SIG-M5 treated with dmso at 0.1 percent for 504 hours (cell line): ENCODE data around the gene NLGN1.

Experiments
- DNase-seq: peaks from one replicate; lab custom pipeline; 2025; ENCODE audit not compliant: unreplicated experiment; lab: John Stamatoyannopoulos, UW

Gene NLGN1

DNA sequence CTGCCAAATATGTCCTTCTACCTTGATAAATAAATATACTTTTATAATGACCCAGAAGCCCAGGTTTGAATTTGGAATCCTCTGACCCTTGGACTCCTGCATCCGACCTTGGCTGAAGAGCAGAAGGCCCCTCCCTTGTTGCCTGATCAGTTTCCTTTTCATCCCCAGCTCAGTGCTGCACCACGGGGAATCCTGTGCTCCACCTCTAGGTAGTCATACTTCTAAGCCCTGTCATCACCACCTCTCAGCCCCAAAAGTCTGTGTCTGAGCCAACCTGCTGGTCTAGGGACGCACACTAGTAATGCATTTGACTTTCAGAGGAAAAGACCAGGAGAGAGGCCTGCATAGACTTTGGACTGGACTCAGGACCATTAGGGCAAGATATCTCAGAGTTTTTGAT is 310.6 kb downstream of the NLGN1 start:
- no peak for DNase-seq

GRCh38 chr3:173709026-173709425 is 311.5 kb downstream of the NLGN1 start:
- no peak for DNase-seq

DNA sequence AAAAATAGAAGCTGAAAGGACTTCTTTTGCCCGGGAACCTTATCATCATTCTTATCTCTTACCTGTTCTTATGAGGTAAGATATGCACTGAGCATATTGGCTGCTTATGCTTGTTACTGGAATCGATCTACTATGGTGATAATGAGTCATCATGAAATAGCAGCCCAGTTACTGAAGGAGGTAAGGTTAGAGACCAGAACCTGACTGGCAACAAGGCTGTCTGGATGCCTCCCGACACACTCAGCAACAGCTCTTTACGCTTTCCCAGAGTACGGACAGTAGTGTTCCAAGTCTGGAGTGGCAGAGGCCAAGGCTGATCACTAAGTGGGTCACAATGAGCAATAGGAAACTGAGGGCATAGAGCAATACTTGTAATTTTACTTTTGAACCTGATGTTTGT is 314.1 kb downstream of the NLGN1 start:
- DNase-seq, result no peak

DNA sequence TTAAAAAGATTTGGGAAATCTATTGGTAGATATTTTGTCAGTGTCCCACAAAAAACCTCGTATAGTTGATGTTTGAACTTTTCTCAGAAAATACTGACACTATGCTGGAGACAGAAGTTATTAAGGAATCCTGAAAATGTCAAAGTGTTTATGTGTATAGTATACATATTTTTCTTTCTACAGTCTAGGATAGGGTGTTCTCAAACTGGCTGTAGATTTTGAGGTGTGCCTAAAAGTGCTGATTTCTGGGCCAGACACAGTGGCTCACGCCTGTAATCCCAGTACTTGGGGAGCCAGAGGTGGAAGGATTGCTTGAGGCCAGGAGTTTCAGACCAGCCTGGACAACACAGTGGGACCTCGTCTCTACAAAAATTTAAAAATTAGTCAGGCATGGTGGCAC is 322.0 kb downstream of the NLGN1 start:
- no peak for DNase-seq

DNA sequence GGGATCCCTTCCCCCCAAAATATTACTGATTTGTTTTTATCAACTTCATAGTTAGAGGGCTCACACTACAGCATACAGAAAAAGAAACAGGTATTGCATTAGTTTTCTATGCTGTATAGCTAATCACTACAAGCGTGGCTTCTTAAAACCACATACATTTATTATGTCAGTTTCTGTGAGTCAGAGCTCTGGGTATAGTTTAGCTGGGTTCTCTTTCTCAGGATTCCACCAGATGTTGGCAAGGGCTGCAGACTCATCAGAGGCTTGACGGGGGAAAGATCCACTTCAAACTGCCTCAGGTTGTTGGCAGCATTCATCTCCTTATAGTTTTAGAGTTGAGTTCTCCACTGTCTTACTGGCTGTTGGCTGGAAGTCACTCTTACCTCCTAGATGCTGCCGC is 328.0 kb downstream of the NLGN1 start:
- DNase-seq, result no peak

- no peak for DNase-seq
These were observed 332.8 kb downstream of the NLGN1 start for GRCh38 chr3:173730391-173730790.

GRCh38 chr3:173732237-173732636 is 334.7 kb downstream of the NLGN1 start:
- DNase-seq, result no peak

- peak; percentile 25 for DNase-seq
These were observed 335.6 kb downstream of the NLGN1 start for GRCh38 chr3:173733029-173733652.

DNA sequence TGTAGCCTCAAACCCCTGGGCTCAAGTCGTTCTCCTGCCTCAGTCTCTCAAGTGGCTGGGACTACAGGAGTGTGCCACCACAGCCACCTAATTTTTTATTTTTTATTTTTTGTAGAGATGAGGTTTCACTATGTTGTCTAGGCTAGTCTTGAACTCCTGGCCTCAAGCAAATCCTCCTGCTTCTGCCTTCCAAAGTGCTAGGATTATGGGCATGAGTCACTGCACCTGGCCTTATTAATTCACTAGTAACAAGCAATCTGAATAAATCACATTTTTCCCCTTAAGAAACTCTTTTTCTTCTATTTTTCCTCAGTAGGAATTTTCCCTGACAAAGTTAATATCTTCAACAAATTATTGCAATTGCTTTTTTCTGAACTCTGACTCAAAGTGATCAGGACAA is 336.9 kb downstream of the NLGN1 start:
- DNase-seq, result no peak

DNA sequence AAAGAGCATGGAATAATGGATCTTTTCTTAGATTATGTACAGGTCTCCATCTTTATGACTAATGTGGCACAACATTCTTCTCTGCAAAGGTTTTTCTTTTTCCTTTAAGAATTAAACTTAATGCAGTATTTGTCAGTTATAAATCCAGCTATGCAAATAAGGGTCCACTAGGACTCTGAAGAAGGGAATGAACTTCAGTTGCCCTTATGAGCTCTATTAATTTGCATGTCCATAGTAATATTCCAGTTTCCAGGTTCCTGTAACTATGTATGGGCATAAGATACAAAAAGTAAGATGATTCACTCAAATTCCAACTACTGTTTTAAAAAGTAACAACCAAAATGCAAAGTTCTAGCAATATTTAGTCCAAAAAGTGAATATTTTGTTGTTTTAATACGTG is 337.4 kb downstream of the NLGN1 start:
- DNase-seq, result no peak

GRCh38 chr3:173735841-173736240 is 338.3 kb downstream of the NLGN1 start:
- DNase-seq, result no peak

GRCh38 chr3:173737167-173737808 is 339.7 kb downstream of the NLGN1 start:
- no peak for DNase-seq

GRCh38 chr3:173739726-173740125 is 342.2 kb downstream of the NLGN1 start:
- no peak for DNase-seq

GRCh38 chr3:173742491-173742890 is 344.9 kb downstream of the NLGN1 start:
- no peak for DNase-seq

DNA sequence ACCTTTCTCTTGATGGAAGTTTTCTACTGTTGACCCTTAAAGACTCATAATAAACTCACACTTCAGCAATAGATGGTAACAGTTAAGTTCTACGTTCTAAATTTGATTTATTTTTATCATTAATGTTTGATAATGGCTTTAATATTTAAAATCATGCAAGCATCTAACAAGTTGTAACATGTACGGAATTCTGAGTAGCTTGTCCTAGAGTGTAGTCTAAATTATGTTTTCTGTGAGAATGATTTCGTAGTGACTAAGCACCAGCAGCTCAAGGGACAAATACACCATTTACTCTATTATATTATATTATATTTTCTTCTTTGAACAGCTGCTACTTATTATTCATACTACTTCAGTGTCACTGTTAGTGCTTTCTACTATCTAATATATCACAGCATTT is 345.6 kb downstream of the NLGN1 start:
- no peak for DNase-seq

DNA sequence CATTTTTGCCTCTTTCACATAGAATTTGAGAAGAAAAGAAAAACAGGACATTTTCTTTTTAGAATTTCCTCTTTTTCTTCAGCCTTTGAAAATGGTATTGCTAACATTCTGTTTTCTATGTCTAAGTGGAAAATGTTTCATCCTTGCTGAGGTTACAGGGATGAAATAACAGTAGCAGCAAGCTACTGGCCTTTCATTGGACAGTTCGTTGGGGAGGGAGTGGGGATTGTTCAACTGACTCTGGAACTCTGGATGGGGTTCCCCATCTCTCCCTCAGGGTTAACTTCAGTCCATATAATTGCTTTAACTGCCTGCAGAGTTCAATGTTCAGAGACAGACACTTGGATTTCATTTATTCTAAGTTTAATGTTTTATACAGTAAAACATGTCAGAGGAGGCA is 346.0 kb downstream of the NLGN1 start:
- DNase-seq, result no peak

GRCh38 chr3:173744479-173744878 is 346.9 kb downstream of the NLGN1 start:
- no peak for DNase-seq

GRCh38 chr3:173744895-173745294 is 347.4 kb downstream of the NLGN1 start:
- no peak for DNase-seq

- DNase-seq, result no peak
These were observed 348.6 kb downstream of the NLGN1 start for GRCh38 chr3:173745952-173746682.

GRCh38 chr3:173747427-173747826 is 349.9 kb downstream of the NLGN1 start:
- no peak for DNase-seq

GRCh38 chr3:173748105-173748504 is 350.6 kb downstream of the NLGN1 start:
- no peak for DNase-seq

DNA sequence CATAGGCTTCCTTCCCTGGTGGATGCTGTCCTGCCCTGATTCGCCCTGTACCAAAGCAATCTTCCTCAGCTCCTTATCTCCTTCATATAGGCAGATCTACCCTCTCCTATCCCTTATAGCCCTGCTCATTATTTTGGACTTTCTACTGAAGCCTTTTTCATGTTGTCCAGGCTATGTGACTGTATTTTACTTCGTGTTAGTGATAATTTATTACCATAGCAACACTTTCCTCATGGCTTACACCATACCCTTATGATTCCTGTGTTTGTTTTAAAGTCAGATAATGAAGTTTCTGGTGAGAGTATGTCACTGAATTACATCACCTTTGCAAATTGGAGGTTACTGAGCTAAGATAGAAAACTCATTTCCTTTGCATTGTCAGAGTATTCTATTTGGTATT is 352.6 kb downstream of the NLGN1 start:
- no peak for DNase-seq
